ENCODE results near the gene NT5DC2. TPM values are rescaled to one million over a fixed set of nuclear protein-coding genes. Genes with fewer than 3 reads are reported as not detected.

NT5DC2 gene
- polyA plus RNA-seq, 3 donors: 0.66 to 28.4 (median 0.67) TPM

DNA sequence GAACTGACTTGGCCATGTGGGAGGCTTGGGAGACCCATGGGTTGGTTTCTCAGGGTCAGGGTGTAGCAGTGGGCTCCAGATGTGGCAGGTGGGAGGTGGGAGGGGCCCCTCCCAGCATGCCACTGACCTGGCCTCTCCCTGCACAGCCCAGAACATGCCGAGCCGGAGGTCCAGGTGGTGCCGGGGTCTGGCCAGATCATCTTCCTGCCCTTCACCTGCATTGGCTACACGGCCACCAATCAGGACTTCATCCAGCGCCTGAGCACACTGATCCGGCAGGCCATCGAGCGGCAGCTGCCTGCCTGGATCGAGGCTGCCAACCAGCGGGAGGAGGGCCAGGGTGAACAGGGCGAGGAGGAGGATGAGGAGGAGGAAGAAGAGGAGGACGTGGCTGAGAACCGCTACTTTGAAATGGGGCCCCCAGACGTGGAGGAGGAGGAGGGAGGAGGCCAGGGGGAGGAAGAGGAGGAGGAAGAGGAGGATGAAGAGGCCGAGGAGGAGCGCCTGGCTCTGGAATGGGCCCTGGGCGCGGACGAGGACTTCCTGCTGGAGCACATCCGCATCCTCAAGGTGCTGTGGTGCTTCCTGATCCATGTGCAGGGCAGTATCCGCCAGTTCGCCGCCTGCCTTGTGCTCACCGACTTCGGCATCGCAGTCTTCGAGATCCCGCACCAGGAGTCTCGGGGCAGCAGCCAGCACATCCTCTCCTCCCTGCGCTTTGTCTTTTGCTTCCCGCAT is 46.4 kb downstream of the NT5DC2 start:
- H3K36me3 ChIP-seq (replicated peaks in 1 of 2; ENCODE audit: control insufficient read depth in 1 of 2, insufficient read depth in 2 of 2, low read length in 2 of 2): peaks cover 58 to 86% of the 10 kb centered on the region in 2 donors
- no peaks in the 10 kb centered on the region for H3K9me3 ChIP-seq (replicated peaks in 1 of 2; ENCODE audit: control insufficient read depth in 1 of 2, insufficient read depth in 1 of 2, low read length in 2 of 2)
- peaks cover 80 to 90% of the 10 kb centered on the region in 2 donors for H3K36me3 Mint-ChIP-seq
- no peak overlapping the region for H3K27ac ChIP-seq (ENCODE audit: low read depth in 1 of 2, low read length in 2 of 2)
- no peak overlapping the region for H3K4me3 Mint-ChIP-seq
- intact Hi-C loops (cut with micrococcal nuclease): no loop called here
- TF ChIP-seq, protein P1, sequence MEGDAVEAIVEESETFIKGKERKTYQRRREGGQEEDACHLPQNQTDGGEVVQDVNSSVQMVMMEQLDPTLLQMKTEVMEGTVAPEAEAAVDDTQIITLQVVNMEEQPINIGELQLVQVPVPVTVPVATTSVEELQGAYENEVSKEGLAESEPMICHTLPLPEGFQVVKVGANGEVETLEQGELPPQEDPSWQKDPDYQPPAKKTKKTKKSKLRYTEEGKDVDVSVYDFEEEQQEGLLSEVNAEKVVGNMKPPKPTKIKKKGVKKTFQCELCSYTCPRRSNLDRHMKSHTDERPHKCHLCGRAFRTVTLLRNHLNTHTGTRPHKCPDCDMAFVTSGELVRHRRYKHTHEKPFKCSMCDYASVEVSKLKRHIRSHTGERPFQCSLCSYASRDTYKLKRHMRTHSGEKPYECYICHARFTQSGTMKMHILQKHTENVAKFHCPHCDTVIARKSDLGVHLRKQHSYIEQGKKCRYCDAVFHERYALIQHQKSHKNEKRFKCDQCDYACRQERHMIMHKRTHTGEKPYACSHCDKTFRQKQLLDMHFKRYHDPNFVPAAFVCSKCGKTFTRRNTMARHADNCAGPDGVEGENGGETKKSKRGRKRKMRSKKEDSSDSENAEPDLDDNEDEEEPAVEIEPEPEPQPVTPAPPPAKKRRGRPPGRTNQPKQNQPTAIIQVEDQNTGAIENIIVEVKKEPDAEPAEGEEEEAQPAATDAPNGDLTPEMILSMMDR (IDR thresholded peaks at IDR 0.05): no peak
- no peak for DNase-seq
- peaks cover 0 to 3% (median 0%) of the 10 kb centered on the region in 7 donors for H3K9me3 Mint-ChIP-seq
- H3K4me2 ChIP-seq (replicated peaks; ENCODE audit: extremely low read depth, low read length, poor library complexity, severe bottlenecking): no peak overlapping the region
- no peak overlapping the region for H3K9ac ChIP-seq (ENCODE audit: insufficient read depth, low read length, poor library complexity, severe bottlenecking)
- H4K20me1 ChIP-seq (ENCODE audit: insufficient read depth, low read length): no peaks in the 10 kb centered on the region
- no peak overlapping the region for H3K4me3 ChIP-seq (replicated peaks in 1 of 3; ENCODE audit: low read depth in 2 of 3, low read length in 3 of 3)
- no peaks in the 10 kb centered on the region for H3K27me3 ChIP-seq (ENCODE audit: control insufficient read depth in 2 of 2, insufficient read depth in 2 of 2, low read length in 2 of 2)
- WGBS (ENCODE audit: insufficient coverage): 91% methylated on average over 31 of the region's 31 CpGs
- peaks cover 6% of the 10 kb centered on the region for H3K79me2 ChIP-seq (ENCODE audit: insufficient read depth, low read length)
- peaks cover 0 to 5% (median 0%) of the 10 kb centered on the region in 3 donors for H3K27me3 Mint-ChIP-seq (ENCODE audit: low read depth in 3 of 3)
- H3K4me1 ChIP-seq (ENCODE audit: control insufficient read depth in 1 of 2, insufficient read depth in 2 of 2, low read length in 2 of 2): peaks cover 27 to 39% of the 10 kb centered on the region in 2 donors
- H3K4me1 Mint-ChIP-seq: peaks cover 36% of the 10 kb centered on the region
- peak overlapping the region in 2 of 7 donors; percentile 11 to 62 for H3K27ac Mint-ChIP-seq
- H2AFZ ChIP-seq (ENCODE audit: insufficient read depth, low read depth, low read length, poor library complexity, severe bottlenecking): no peak overlapping the region

DNA sequence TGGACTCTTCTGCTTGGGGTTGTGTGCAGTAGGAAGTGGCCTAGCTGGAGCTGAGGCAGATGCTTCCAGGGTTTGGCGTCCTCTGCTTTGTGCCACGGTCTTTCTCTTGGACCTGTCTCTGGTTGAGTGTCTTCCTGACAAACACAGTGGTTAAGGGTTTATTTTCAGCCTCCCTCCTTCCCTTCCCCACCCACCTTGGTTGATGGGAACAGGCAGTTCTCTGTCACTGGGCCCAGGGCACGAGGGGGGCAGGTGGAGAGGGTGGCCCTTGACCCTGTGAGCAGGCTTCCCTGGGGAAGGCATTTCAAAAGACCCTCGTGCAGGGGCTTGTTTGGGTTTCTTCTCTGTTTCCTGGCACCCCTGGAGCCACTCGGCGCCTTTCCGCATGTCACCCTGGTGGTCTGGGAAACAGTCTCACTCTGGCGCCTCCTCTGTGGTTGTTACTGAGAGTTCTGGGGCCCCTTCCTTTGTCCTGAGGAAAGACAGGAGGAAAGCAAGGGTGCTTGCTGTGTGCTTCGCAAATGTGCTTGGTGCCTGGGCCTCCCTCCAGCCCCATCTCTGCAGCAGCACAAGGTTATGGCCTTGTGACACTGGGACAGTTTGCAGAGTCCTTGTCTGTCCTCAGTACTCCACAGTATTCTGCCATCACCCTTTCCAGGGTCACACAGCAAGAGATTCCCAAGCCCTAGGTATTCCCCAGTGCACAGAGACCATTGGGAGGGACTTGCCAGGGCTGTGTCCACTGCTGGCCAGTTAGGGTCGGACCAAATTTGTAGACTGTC is 48.8 kb downstream of the NT5DC2 start:
- Histone ChIP-seq H2AFZ (ENCODE audit: insufficient read depth, low read depth, low read length, poor library complexity, severe bottlenecking) (no peak overlapping the region), H3K9ac (ENCODE audit: insufficient read depth, low read length, poor library complexity, severe bottlenecking) (no peak overlapping the region), H3K4me1 (ENCODE audit: control insufficient read depth in 1 of 2, insufficient read depth in 2 of 2, low read length in 2 of 2) (peaks cover 11 to 22% of the 10 kb centered on the region in 2 donors), H3K27me3 (ENCODE audit: control insufficient read depth in 2 of 2, insufficient read depth in 2 of 2, low read length in 2 of 2) (no peaks in the 10 kb centered on the region), H3K27ac (ENCODE audit: low read depth in 1 of 2, low read length in 2 of 2) (no peak overlapping the region), H3K36me3 (replicated peaks in 1 of 2; ENCODE audit: control insufficient read depth in 1 of 2, insufficient read depth in 2 of 2, low read length in 2 of 2) (peaks cover 73 to 95% of the 10 kb centered on the region in 2 donors), H4K20me1 (ENCODE audit: insufficient read depth, low read length) (no peaks in the 10 kb centered on the region), H3K9me3 (replicated peaks in 1 of 2; ENCODE audit: control insufficient read depth in 1 of 2, insufficient read depth in 1 of 2, low read length in 2 of 2) (no peaks in the 10 kb centered on the region), H3K79me2 (ENCODE audit: insufficient read depth, low read length) (peaks cover 3% of the 10 kb centered on the region), H3K4me3 (replicated peaks in 1 of 3; ENCODE audit: low read depth in 2 of 3, low read length in 3 of 3) (no peak overlapping the region), H3K4me2 (replicated peaks; ENCODE audit: extremely low read depth, low read length, poor library complexity, severe bottlenecking) (no peak overlapping the region)
- TF ChIP-seq, protein P1 (IDR thresholded peaks at IDR 0.05): no peak
- no peak for DNase-seq
- H3K36me3 Mint-ChIP-seq: peaks cover 88 to 97% of the 10 kb centered on the region in 2 donors
- H3K9me3 Mint-ChIP-seq: no peaks in the 10 kb centered on the region
- intact Hi-C loops (cut with micrococcal nuclease): no loop called here
- H3K4me1 Mint-ChIP-seq: peaks cover 17% of the 10 kb centered on the region
- H3K4me3 Mint-ChIP-seq: no peak overlapping the region
- H3K27ac Mint-ChIP-seq: peak overlapping the region in 1 of 7 donors; percentile 43
- WGBS (ENCODE audit: insufficient coverage): 70% methylated on average over 7 of the region's 10 CpGs
- H3K27me3 Mint-ChIP-seq (ENCODE audit: low read depth in 3 of 3): peaks cover 0 to 3% (median 0%) of the 10 kb centered on the region in 3 donors
